Natural killer cell (primary cell): ENCODE results near the gene PTPRK. TPM values are rescaled to one million over a fixed set of nuclear protein-coding genes. Genes with fewer than 3 reads are reported as not detected.

ENCODE experiments used
- ATAC-seq, 3 donors: fragments of 150-1000 bp in 2 of 3; fragments of 200-7000 bp in 1 of 3; cut with Tn5 transposase; 1 replicate in 1 of 3; 2 replicates in 2 of 3; pipeline ENCODE4 v1.10.0; 2021; ENCODE audit warnings: mild to moderate bottlenecking in 2 of 3, moderate library complexity in 2 of 3
- DNase-seq, 2 donors: peaks; one replicate each; pipeline versions ENCODE4 v3.0.0 to v3.0.0-alpha.2; 2013 to 2021; ENCODE audit warnings: mixed read lengths in 1 of 2
- H3K27ac ChIP-seq: one replicate; pipeline ENCODE4 v1.5.1; 2013; ENCODE audit warnings: mild to moderate bottlenecking, low read length
- H3K27me3 ChIP-seq: one replicate; pipeline ENCODE4 v1.6.1; 2013; ENCODE audit warnings: low read length; ENCODE audit not compliant: control insufficient read depth, insufficient read depth
- H3K36me3 ChIP-seq: one replicate; pipeline ENCODE4 v1.6.1; 2013; ENCODE audit warnings: low read length; ENCODE audit not compliant: control insufficient read depth, insufficient read depth
- H3K4me1 ChIP-seq: one replicate; pipeline ENCODE4 v1.6.1; 2013; ENCODE audit warnings: low read length; ENCODE audit not compliant: control insufficient read depth, insufficient read depth
- H3K4me3 ChIP-seq: one replicate; pipeline ENCODE4 v1.5.1; 2013; ENCODE audit warnings: low read length
- H3K9me3 ChIP-seq: one replicate; pipeline ENCODE4 v1.6.1; 2013; ENCODE audit warnings: low read length; ENCODE audit not compliant: control insufficient read depth, insufficient read depth
- H3K27ac Mint-ChIP-seq, 2 donors: one replicate each; pipeline ENCODE4 v1.8.0; 2022; ENCODE audit warnings: mild to moderate bottlenecking in 2 of 2, mixed read lengths in 2 of 2, moderate library complexity in 1 of 2
- H3K27me3 Mint-ChIP-seq, 2 donors: one replicate each; pipeline ENCODE4 v1.8.0; 2022; ENCODE audit warnings: low read depth in 2 of 2, mixed read lengths in 2 of 2
- H3K36me3 Mint-ChIP-seq: one replicate; pipeline ENCODE4 v1.8.0; 2022; ENCODE audit warnings: mixed read lengths
- H3K4me1 Mint-ChIP-seq, 2 donors: one replicate each; pipeline ENCODE4 v1.8.0; 2022; ENCODE audit warnings: mixed read lengths in 2 of 2
- H3K4me3 Mint-ChIP-seq: one replicate; pipeline ENCODE4 v1.8.0; 2022; ENCODE audit warnings: mild to moderate bottlenecking, moderate library complexity, mixed read lengths
- H3K9me3 Mint-ChIP-seq, 2 donors: one replicate each; pipeline ENCODE4 v1.8.0; 2022; ENCODE audit warnings: mixed read lengths in 2 of 2
- CTCF ChIP-seq: fragments of 200-600 bp; IDR thresholded peaks from one replicate; pipeline ENCODE4 v1.8.0; 2022; ENCODE audit warnings: antibody characterized with exemption
- WGBS: methylation state at CpG from one replicate; pipeline ENCODE4 v1.1.7; 2013; ENCODE audit warnings: missing lambda C conversion rate; ENCODE audit not compliant: insufficient coverage; 5-methylcytosine and 5-hydroxymethylcytosine counted together
- intact Hi-C: fragments of 100-400 bp; cut with micrococcal nuclease; formaldehyde crosslinking; loops from one replicate; pipeline ENCODE4 v1.14.2; 2022
- total RNA-seq, 4 donors: library from RNA; stranded (reverse); fragments of 120-200 nt in 1 of 4; gene quantifications; one replicate each; pipeline versions ENCODE4 v1.2.3 to v1.2.4, GENCODE V29; 2013 to 2022

The PTPRK gene
- total RNA-seq, 3 donors from 2014 or later (not counting 1 experiment from before 2014, with no cell fraction given): 0.14 to 1.2 (median 0.95) TPM

GRCh38 chr6:128172752-128173682, 347.4 kb downstream of the PTPRK start:
- 100% methylated on average over 2 of the region's 4 CpGs for WGBS
- intact Hi-C loops: no loop called here
- no peak overlapping the region for H3K4me3 ChIP-seq
- TF ChIP-seq CTCF: no peak
- H3K9me3 ChIP-seq: no peaks in the 10 kb centered on the region
- Mint-ChIP-seq H3K27me3 (no peaks in the 10 kb centered on the region), H3K4me3 (no peak overlapping the region), H3K9me3 (no peaks in the 10 kb centered on the region), H3K36me3 (no peaks in the 10 kb centered on the region), H3K27ac (no peak overlapping the region), H3K4me1 (no peaks in the 10 kb centered on the region)
- H3K36me3 ChIP-seq: no peaks in the 10 kb centered on the region
- no peak overlapping the region for H3K27ac ChIP-seq
- H3K4me1 ChIP-seq: no peaks in the 10 kb centered on the region
- DNase-seq: no peak
- no peaks in the 10 kb centered on the region for H3K27me3 ChIP-seq
- no peak for ATAC-seq

GRCh38 chr6:128172081-128172480, 348.3 kb downstream of the PTPRK start:
- intact Hi-C loops: no loop called here
- TF ChIP-seq CTCF: no peak

GRCh38 chr6:128171182-128171581, 349.2 kb downstream of the PTPRK start:
- DNase-seq (no peak), ATAC-seq (no peak)
- Histone ChIP-seq H3K36me3 (no peaks in the 10 kb centered on the region), H3K4me3 (no peak overlapping the region), H3K27ac (no peak overlapping the region), H3K9me3 (no peaks in the 10 kb centered on the region), H3K4me1 (no peaks in the 10 kb centered on the region), H3K27me3 (no peaks in the 10 kb centered on the region)
- no peak for TF ChIP-seq CTCF
- Mint-ChIP-seq H3K4me1 (no peaks in the 10 kb centered on the region), H3K27ac (no peak overlapping the region), H3K36me3 (no peaks in the 10 kb centered on the region), H3K4me3 (no peak overlapping the region), H3K27me3 (no peaks in the 10 kb centered on the region), H3K9me3 (no peaks in the 10 kb centered on the region)
- WGBS: 84% methylated on average over 2 of the region's 4 CpGs
- intact Hi-C loops: no loop called here

More at GRCh38 chr6:128172081-128172480, 348.3 kb downstream of the PTPRK start:
- H3K27me3 Mint-ChIP-seq: no peaks in the 10 kb centered on the region
- no peak for DNase-seq
- Histone ChIP-seq H3K27me3 (no peaks in the 10 kb centered on the region), H3K9me3 (no peaks in the 10 kb centered on the region), H3K4me1 (no peaks in the 10 kb centered on the region), H3K27ac (no peak overlapping the region), H3K36me3 (no peaks in the 10 kb centered on the region), H3K4me3 (no peak overlapping the region)
- ATAC-seq: no peak
- H3K4me1 Mint-ChIP-seq: no peaks in the 10 kb centered on the region
- H3K9me3 Mint-ChIP-seq: no peaks in the 10 kb centered on the region
- H3K4me3 Mint-ChIP-seq: no peak overlapping the region
- no peaks in the 10 kb centered on the region for H3K36me3 Mint-ChIP-seq
- no peak overlapping the region for H3K27ac Mint-ChIP-seq
